Activated CD4-positive, alpha-beta T cell treated with anti-CD3 and anti-CD28 coated beads, Interleukin-2, amount 10 ng/mL, durations not matched to agents 7 days and 5 days (primary cell): Measurements from ENCODE around the gene ADAM15. TPM values are rescaled to one million over a fixed set of nuclear protein-coding genes. Genes with fewer than 3 reads are reported as not detected.

Source experiments
- CTCF ChIA-PET: fragments of 350-600 bp; sonication (Branson Sonifier 250); formaldehyde crosslinking; loops from one replicate; lab custom pipeline; 2021; ENCODE audit warnings: antibody characterized with exemption; lab: Charles Lee
- POLR2A ChIA-PET: fragments of 350-600 bp; sonication (Branson Sonifier 250); formaldehyde crosslinking; loops from one replicate; lab custom pipeline; 2021; ENCODE audit warnings: antibody characterized with exemption; lab: Charles Lee
- DNase-seq: peaks from one replicate; pipeline ENCODE4 v3.0.0-alpha.2; 2020
- H3K27ac Mint-ChIP-seq: one replicate; pipeline ENCODE4 v1.8.0; 2021; ENCODE audit warnings: mild to moderate bottlenecking, moderate library complexity, mixed read lengths
- H3K27me3 Mint-ChIP-seq: one replicate; pipeline ENCODE4 v1.8.0; 2021; ENCODE audit warnings: mixed read lengths
- H3K36me3 Mint-ChIP-seq: one replicate; pipeline ENCODE4 v1.8.0; 2021; ENCODE audit warnings: low read depth, mixed read lengths
- H3K4me1 Mint-ChIP-seq: one replicate; pipeline ENCODE4 v1.8.0; 2021; ENCODE audit warnings: mixed read lengths
- H3K4me3 Mint-ChIP-seq: one replicate; pipeline ENCODE4 v1.8.0; 2021; ENCODE audit warnings: mild to moderate bottlenecking, moderate library complexity, mixed read lengths
- H3K9me3 Mint-ChIP-seq: one replicate; pipeline ENCODE4 v1.8.0; 2021; ENCODE audit warnings: mixed read lengths
- total RNA-seq, 2 experiments: library from RNA; stranded (reverse); gene quantifications; one replicate each; pipeline ENCODE4 v1.2.3, GENCODE V29; 2021

The ADAM15 gene
- total RNA-seq, 2 experiments from 2014 or later = 40.2 to 45.0 TPM

- H3K27ac Mint-ChIP-seq = no peak overlapping the region
- H3K9me3 Mint-ChIP-seq = no peaks in the 10 kb centered on the region
- peaks cover 8% of the 10 kb centered on the region for H3K4me1 Mint-ChIP-seq
- CTCF ChIA-PET = interaction anchor here (0.6 to 4.4 kb wide), 22 partner anchors 8 to 625 kb away, joined by 3 to 67 read pairs (median 5); partner anchors contain the start of genes DPM3, EFNA3, EFNA4 and KRTCAP2
- POLR2A ChIA-PET = no interaction called here
- no peak overlapping the region for H3K4me3 Mint-ChIP-seq
- DNase-seq = no peak
- no peaks in the 10 kb centered on the region for H3K36me3 Mint-ChIP-seq
- H3K27me3 Mint-ChIP-seq = peaks cover 19% of the 10 kb centered on the region
These were observed 41.0 kb downstream of the ADAM15 start for GRCh38 chr1:155092131-155092530.

- H3K4me1 Mint-ChIP-seq = peaks cover 8% of the 10 kb centered on the region
- H3K36me3 Mint-ChIP-seq = no peaks in the 10 kb centered on the region
- no peak for DNase-seq
- H3K27me3 Mint-ChIP-seq = peaks cover 19% of the 10 kb centered on the region
- H3K27ac Mint-ChIP-seq = no peak overlapping the region
- ChIA-PET POLR2A (no interaction called here), CTCF (interaction anchor here (1.7 to 4.4 kb wide), 4 partner anchors 8 to 80 kb away, joined by 4 to 67 read pairs (median 16); partner anchors contain the start of gene KRTCAP2)
- H3K4me3 Mint-ChIP-seq = no peak overlapping the region
- H3K9me3 Mint-ChIP-seq = no peaks in the 10 kb centered on the region
These were observed 41.5 kb downstream of the ADAM15 start for GRCh38 chr1:155092641-155093040.

GRCh38 chr1:155093911-155094621 lies 43.0 kb downstream of the ADAM15 start:
- no peaks in the 10 kb centered on the region for H3K36me3 Mint-ChIP-seq
- POLR2A ChIA-PET = no interaction called here
- no peaks in the 10 kb centered on the region for H3K9me3 Mint-ChIP-seq
- H3K27me3 Mint-ChIP-seq = peaks cover 19% of the 10 kb centered on the region
- no peak overlapping the region for H3K4me3 Mint-ChIP-seq
- no peak overlapping the region for H3K27ac Mint-ChIP-seq
- no peak for DNase-seq
- peaks cover 8% of the 10 kb centered on the region for H3K4me1 Mint-ChIP-seq
- CTCF ChIA-PET = interaction anchor here (0.6 kb wide), 1 partner anchor 67 kb away, joined by 5 read pairs; no protein-coding TSS in a partner anchor

GRCh38 chr1:155094622-155094948 lies 43.5 kb downstream of the ADAM15 start:
- ChIA-PET POLR2A (no interaction called here), CTCF (interaction anchor here (2.1 to 2.2 kb wide), 2 partner anchors 10 to 73 kb away, joined by 8 read pairs; no protein-coding TSS in a partner anchor)
- Mint-ChIP-seq H3K4me1 (peaks cover 8% of the 10 kb centered on the region), H3K27me3 (peaks cover 19% of the 10 kb centered on the region), H3K27ac (no peak overlapping the region), H3K9me3 (no peaks in the 10 kb centered on the region), H3K4me3 (no peak overlapping the region), H3K36me3 (no peaks in the 10 kb centered on the region)
- DNase-seq = no peak

GRCh38 chr1:155099331-155099730 lies 48.2 kb downstream of the ADAM15 start:
- peaks cover 19% of the 10 kb centered on the region for H3K27me3 Mint-ChIP-seq
- H3K27ac Mint-ChIP-seq = no peak overlapping the region
- H3K36me3 Mint-ChIP-seq = no peaks in the 10 kb centered on the region
- H3K9me3 Mint-ChIP-seq = no peaks in the 10 kb centered on the region
- no peaks in the 10 kb centered on the region for H3K4me1 Mint-ChIP-seq
- H3K4me3 Mint-ChIP-seq = no peak overlapping the region
- DNase-seq = no peak
- CTCF ChIA-PET = interaction anchor here (2.1 to 2.4 kb wide), 2 partner anchors 8 to 74 kb away, joined by 12 to 14 read pairs; partner anchors contain the start of gene KRTCAP2
- POLR2A ChIA-PET = interaction anchor here (0.6 kb wide), 1 partner anchor 58 kb away, joined by 3 read pairs; no protein-coding TSS in a partner anchor

GRCh38 chr1:155103325-155103724 lies 52.2 kb downstream of the ADAM15 start:
- Mint-ChIP-seq H3K36me3 (no peaks in the 10 kb centered on the region), H3K9me3 (no peaks in the 10 kb centered on the region), H3K4me3 (no peak overlapping the region), H3K27me3 (peaks cover 3% of the 10 kb centered on the region), H3K27ac (no peak overlapping the region), H3K4me1 (no peaks in the 10 kb centered on the region)
- no peak for DNase-seq
- ChIA-PET CTCF (interaction anchor here (0.6 to 1.5 kb wide), 3 partner anchors 12 to 117 kb away, joined by 3 to 4 read pairs (median 3); partner anchors contain the start of gene KRTCAP2), POLR2A (no interaction called here)

GRCh38 chr1:155104605-155105534 lies 53.8 kb downstream of the ADAM15 start:
- H3K27ac Mint-ChIP-seq = no peak overlapping the region
- CTCF ChIA-PET = interaction anchor here (1.2 kb wide), 1 partner anchor 20 kb away, joined by 3 read pairs; no protein-coding TSS in a partner anchor
- no peaks in the 10 kb centered on the region for H3K9me3 Mint-ChIP-seq
- H3K4me3 Mint-ChIP-seq = no peak overlapping the region
- POLR2A ChIA-PET = no interaction called here
- H3K4me1 Mint-ChIP-seq = no peaks in the 10 kb centered on the region
- H3K27me3 Mint-ChIP-seq = peaks cover 3% of the 10 kb centered on the region
- H3K36me3 Mint-ChIP-seq = no peaks in the 10 kb centered on the region
- no peak for DNase-seq

- H3K27ac Mint-ChIP-seq = no peak overlapping the region
- H3K27me3 Mint-ChIP-seq = peaks cover 3% of the 10 kb centered on the region
- no peak for DNase-seq
- ChIA-PET POLR2A (no interaction called here), CTCF (interaction anchor here (1.2 to 2.1 kb wide), 2 partner anchors 21 to 67 kb away, joined by 3 to 6 read pairs; partner anchors contain the start of gene KRTCAP2)
- no peaks in the 10 kb centered on the region for H3K9me3 Mint-ChIP-seq
- no peaks in the 10 kb centered on the region for H3K36me3 Mint-ChIP-seq
- H3K4me3 Mint-ChIP-seq = no peak overlapping the region
- H3K4me1 Mint-ChIP-seq = no peaks in the 10 kb centered on the region
These were observed 54.5 kb downstream of the ADAM15 start for GRCh38 chr1:155105604-155106011.

GRCh38 chr1:155106862-155107261 lies 55.7 kb downstream of the ADAM15 start:
- CTCF ChIA-PET = interaction anchor here (0.7 to 2.3 kb wide), 5 partner anchors 9 to 66 kb away, joined by 3 to 8 read pairs (median 4); partner anchors contain the start of gene KRTCAP2
- Mint-ChIP-seq H3K9me3 (no peaks in the 10 kb centered on the region), H3K27me3 (peaks cover 3% of the 10 kb centered on the region), H3K4me1 (no peaks in the 10 kb centered on the region), H3K36me3 (no peaks in the 10 kb centered on the region), H3K4me3 (no peak overlapping the region), H3K27ac (no peak overlapping the region)
- DNase-seq = no peak
- POLR2A ChIA-PET = no interaction called here

GRCh38 chr1:155107309-155108264 lies 56.5 kb downstream of the ADAM15 start:
- ChIA-PET POLR2A (no interaction called here), CTCF (interaction anchor here (0.9 to 2.3 kb wide), 5 partner anchors 16 to 65 kb away, joined by 3 to 8 read pairs (median 4); partner anchors contain the start of gene KRTCAP2)
- Mint-ChIP-seq H3K36me3 (no peaks in the 10 kb centered on the region), H3K4me1 (no peaks in the 10 kb centered on the region), H3K9me3 (no peaks in the 10 kb centered on the region), H3K27ac (no peak overlapping the region), H3K4me3 (no peak overlapping the region), H3K27me3 (peaks cover 3% of the 10 kb centered on the region)
- no peak for DNase-seq

- H3K9me3 Mint-ChIP-seq = no peaks in the 10 kb centered on the region
- no peaks in the 10 kb centered on the region for H3K36me3 Mint-ChIP-seq
- no peak for DNase-seq
- H3K4me1 Mint-ChIP-seq = no peaks in the 10 kb centered on the region
- H3K27me3 Mint-ChIP-seq = peaks cover 3% of the 10 kb centered on the region
- ChIA-PET POLR2A (no interaction called here), CTCF (interaction anchor here (0.9 to 2.3 kb wide), 3 partner anchors 17 to 61 kb away, joined by 3 to 8 read pairs (median 4); no protein-coding TSS in a partner anchor)
- no peak overlapping the region for H3K4me3 Mint-ChIP-seq
- H3K27ac Mint-ChIP-seq = no peak overlapping the region
These were observed 57.2 kb downstream of the ADAM15 start for GRCh38 chr1:155108296-155108695.
